ENCODE measurements around the gene TNFSF9.
"Not testable (repeated sequence)": the region's sequence is repeated elsewhere in the genome, so short reads cannot be mapped to it uniquely, and the experiment has no call there.

TNFSF9 gene

DNA sequence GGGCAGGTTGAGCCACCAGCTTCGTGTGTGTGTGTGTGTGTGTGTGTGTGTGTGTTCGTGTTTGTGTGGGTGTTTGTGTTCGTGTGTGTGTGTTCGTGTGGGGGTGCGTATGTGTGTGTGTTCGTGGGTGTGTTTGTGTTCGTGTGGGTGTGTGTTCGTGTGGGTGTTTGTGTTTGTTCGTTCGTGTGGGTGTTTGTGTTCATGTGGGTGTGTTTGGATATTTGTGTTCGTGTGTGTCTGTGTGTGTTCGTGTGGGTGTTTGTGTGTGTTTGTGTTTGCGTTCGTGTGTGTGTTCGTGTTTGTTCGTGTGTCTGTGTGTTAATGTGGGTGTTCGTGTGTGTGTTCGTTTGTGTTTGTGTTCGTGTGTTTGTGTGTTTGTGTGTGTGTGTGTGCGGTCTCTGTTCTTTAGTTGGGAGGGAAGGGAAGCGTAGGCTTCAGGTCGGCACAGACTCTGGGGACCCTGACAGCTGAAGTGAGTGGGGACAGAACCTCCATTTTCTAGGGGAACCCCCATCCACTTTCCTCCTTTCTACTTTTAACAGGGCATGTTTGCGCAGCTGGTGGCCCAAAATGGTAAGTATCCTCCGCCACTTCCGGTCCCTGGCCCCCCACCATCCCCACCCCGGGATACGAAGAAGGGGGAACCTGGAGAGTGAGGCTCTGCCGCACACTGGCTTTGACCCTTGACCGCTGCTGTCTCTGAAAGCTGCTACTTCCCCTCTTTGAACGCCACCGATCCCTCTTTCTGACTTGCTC is 1.6 kb downstream of the TNFSF9 start:
- peaks cover 17% of the 10 kb centered on the region for H3K36me3 ChIP-seq
- H3K9me3 ChIP-seq = no peaks in the 10 kb centered on the region
- peak overlapping the region; percentile 96 for H3K9ac ChIP-seq
- H3K27ac ChIP-seq = peak overlapping the region; percentile 95
- H4K20me1 ChIP-seq = peaks cover 22% of the 10 kb centered on the region
- TF ChIP-seq Cebpa-rat (IDR thresholded peaks at IDR 0.05) = no peak
- H3K4me3 ChIP-seq = peak overlapping the region; percentile 97
- peaks cover 75% of the 10 kb centered on the region for H3K4me1 ChIP-seq
- H3K27me3 ChIP-seq = no peaks in the 10 kb centered on the region
- peak overlapping the region; percentile 87 for H3K4me2 ChIP-seq

DNA sequence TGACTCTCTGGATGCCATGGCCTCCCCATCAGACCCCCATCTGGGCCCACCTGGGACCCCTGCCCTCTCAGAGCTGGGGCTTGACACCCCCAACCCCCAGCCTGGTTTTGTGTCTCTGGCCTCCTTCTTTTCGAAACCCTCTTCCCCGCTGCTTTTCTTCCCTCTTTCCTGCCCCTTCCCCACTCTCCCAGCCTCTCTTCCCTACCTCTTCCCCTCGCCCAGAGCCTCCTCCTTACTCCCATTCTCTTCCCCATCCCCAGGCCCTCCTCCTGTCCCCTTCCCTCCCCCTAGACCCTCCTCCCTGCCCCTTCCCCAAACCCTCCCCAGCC is 2.1 kb downstream of the TNFSF9 start:
- Histone ChIP-seq H3K9ac (peak overlapping the region; percentile 96), H3K4me3 (peak overlapping the region; percentile 97), H3K4me1 (peaks cover 75% of the 10 kb centered on the region), H3K4me2 (peak overlapping the region; percentile 87), H4K20me1 (peaks cover 22% of the 10 kb centered on the region), H3K36me3 (peaks cover 17% of the 10 kb centered on the region), H3K27ac (peak overlapping the region; percentile 95), H3K27me3 (no peaks in the 10 kb centered on the region), H3K9me3 (no peaks in the 10 kb centered on the region)
- no peak for TF ChIP-seq Cebpa-rat (IDR thresholded peaks at IDR 0.05)

DNA sequence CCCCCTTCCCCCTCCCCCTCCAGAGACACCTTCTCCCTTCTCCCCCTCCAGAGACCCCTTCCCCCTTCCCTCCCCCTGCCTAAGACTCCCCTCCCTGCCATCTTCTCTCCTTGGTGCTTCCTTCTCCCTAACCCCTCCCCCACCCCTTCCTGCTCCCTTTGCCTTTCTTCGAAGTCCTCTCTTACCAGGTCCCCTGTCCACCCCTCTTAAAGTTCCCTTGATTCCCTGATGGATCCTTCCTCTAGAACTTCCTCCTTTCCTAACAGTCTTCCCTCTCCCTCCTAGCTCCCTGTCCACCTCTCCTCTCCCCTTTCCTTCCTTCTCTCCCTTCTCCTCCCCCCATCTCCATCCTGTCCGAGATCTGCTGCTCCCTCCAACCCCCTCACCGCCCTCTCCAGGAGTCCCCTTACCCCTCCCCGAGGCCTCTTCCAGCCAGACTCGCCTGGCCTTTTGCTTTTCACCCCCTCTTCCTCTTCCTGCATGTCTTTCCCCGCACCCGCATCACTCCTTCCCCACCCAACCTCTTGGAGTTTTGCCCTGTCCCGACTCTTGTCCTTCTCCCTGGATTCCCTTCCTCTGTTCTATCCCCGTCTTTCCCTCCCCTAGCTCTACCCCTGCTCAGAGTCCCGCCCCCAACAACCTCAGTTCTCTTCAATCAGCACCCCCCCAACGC is 3.1 kb downstream of the TNFSF9 start:
- Histone ChIP-seq H3K36me3 (peaks cover 17% of the 10 kb centered on the region), H3K9me3 (no peaks in the 10 kb centered on the region), H3K4me1 (peaks cover 74% of the 10 kb centered on the region), H3K4me2 (peak overlapping the region; percentile 14; the same call in 1 of the 2 replicates), H4K20me1 (peaks cover 22% of the 10 kb centered on the region), H3K9ac (no peak overlapping the region), H3K4me3 (no peak overlapping the region), H3K27me3 (no peaks in the 10 kb centered on the region), H3K27ac (no peak overlapping the region)
- no peak for TF ChIP-seq Cebpa-rat (IDR thresholded peaks at IDR 0.05)

- Histone ChIP-seq H3K9ac (no peak overlapping the region), H3K4me2 (no peak overlapping the region), H3K27ac (no peak overlapping the region), H3K9me3 (no peaks in the 10 kb centered on the region), H3K27me3 (no peaks in the 10 kb centered on the region), H3K4me1 (peaks cover 74% of the 10 kb centered on the region), H3K4me3 (no peak overlapping the region), H3K36me3 (peaks cover 17% of the 10 kb centered on the region), H4K20me1 (peaks cover 22% of the 10 kb centered on the region)
- no peak for TF ChIP-seq Cebpa-rat (IDR thresholded peaks at IDR 0.05)
Measured at GRCh38 chr19:6534451-6535093, 3.7 kb downstream of the TNFSF9 start.

DNA sequence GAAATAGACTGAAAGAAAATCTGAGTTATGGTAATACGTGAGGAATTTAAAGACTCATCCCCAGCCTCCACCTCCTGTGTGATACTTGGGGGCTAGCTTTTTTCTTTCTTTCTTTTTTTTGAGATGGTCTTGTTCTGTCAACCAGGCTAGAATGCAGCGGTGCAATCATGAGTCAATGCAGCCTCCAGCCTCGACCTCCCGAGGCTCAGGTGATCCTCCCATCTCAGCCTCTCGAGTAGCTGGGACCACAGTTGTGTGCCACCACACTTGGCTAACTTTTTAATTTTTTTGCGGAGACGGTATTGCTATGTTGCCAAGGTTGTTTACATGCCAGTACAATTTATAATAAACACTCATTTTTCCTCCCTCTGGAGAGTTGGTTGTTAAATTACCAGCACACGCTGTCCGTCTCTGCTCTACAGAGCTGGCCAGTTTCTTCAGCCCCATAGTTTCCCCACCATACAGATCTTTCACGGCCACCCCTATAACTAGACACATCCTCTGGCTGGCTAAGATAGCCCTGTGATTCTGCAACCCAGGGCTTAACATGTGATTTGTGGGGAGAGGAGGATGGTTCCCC is 4.8 kb downstream of the TNFSF9 start:
- peaks cover 22% of the 10 kb centered on the region for H4K20me1 ChIP-seq
- no peak overlapping the region for H3K4me3 ChIP-seq
- no peak overlapping the region for H3K9ac ChIP-seq
- H3K36me3 ChIP-seq = peaks cover 17% of the 10 kb centered on the region
- H3K4me1 ChIP-seq = peaks cover 63% of the 10 kb centered on the region
- H3K4me2 ChIP-seq = peak overlapping the region; percentile 63
- 0 out of 2 replicates have a peak overlapping the region, but pooled peaks have one; percentile 23 for H3K27ac ChIP-seq
- TF ChIP-seq Cebpa-rat (IDR thresholded peaks at IDR 0.05) = no peak
- H3K27me3 ChIP-seq = no peaks in the 10 kb centered on the region
- no peaks in the 10 kb centered on the region for H3K9me3 ChIP-seq

GRCh38 chr19:6539514-6539913 is 8.7 kb downstream of the TNFSF9 start:
- Histone ChIP-seq H4K20me1 (peaks cover 10% of the 10 kb centered on the region), H3K4me1 (peaks cover 41% of the 10 kb centered on the region), H3K9me3 (no peaks in the 10 kb centered on the region), H3K27ac (no peak overlapping the region), H3K27me3 (no peaks in the 10 kb centered on the region), H3K36me3 (peaks cover 15% of the 10 kb centered on the region), H3K4me2 (no peak overlapping the region), H3K9ac (no peak overlapping the region), H3K4me3 (no peak overlapping the region)
- no peak for TF ChIP-seq Cebpa-rat (IDR thresholded peaks at IDR 0.05)

DNA sequence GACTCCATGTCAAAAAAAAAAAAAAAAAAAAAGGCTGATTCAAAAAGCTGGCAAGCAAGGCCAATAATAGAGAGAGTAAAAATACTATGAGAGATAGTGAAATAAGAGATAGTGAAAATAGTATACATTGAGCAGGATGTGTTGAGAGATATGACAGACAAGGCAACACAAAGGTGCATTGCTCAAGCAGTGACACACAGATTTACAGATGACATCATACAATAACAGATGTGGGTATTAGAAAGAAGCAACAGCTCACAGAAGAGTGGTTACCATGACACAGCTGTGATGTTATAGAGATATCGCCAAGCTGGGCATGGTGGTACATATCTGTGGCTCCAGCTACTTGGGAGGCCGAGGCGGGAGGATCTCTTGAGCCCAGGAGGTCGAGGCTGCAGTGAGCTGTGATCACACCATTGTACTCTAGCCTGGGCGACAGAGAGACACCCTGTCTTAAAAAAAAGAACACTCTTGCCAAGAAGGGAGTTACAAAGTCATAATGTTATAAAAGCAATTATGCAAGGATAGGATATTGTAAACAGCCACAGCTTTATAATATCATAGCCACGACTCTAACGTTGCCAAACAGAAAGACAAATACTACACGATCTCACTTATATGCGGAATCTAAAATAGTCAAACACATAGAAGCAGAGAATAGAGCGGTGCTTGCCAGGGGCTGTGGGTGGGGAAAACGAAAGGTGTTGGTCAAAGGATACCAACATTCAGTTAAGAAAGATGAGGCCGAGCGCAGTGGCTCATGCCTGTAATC is 10.3 kb downstream of the TNFSF9 start:
- Histone ChIP-seq H3K9ac (no peak overlapping the region), H4K20me1 (no peaks in the 10 kb centered on the region)

GRCh38 chr19:6543866-6544347 is 13.1 kb downstream of the TNFSF9 start:
- Histone ChIP-seq H3K4me3 (no peak overlapping the region), H3K9me3 (peaks cover 29% of the 10 kb centered on the region), H3K27ac (no peak overlapping the region), H3K27me3 (no peaks in the 10 kb centered on the region), H3K36me3 (no peaks in the 10 kb centered on the region), H4K20me1 (no peaks in the 10 kb centered on the region), H3K4me1 (peaks cover 7% of the 10 kb centered on the region; the same call in 1 of the 2 replicates), H3K4me2 (no peak overlapping the region), H3K9ac (no peak overlapping the region)
- TF ChIP-seq Cebpa-rat (IDR thresholded peaks at IDR 0.05) = no peak

More for the DNA sequence above, 10.3 kb downstream of the TNFSF9 start:
- Histone ChIP-seq H3K27ac (no peak overlapping the region), H3K9me3 (peaks cover 9% of the 10 kb centered on the region), H3K36me3 (no peaks in the 10 kb centered on the region), H3K4me1 (peaks cover 34% of the 10 kb centered on the region), H3K4me3 (no peak overlapping the region), H3K4me2 (no peak overlapping the region), H3K27me3 (no peaks in the 10 kb centered on the region)
- no peak for TF ChIP-seq Cebpa-rat (IDR thresholded peaks at IDR 0.05)

DNA sequence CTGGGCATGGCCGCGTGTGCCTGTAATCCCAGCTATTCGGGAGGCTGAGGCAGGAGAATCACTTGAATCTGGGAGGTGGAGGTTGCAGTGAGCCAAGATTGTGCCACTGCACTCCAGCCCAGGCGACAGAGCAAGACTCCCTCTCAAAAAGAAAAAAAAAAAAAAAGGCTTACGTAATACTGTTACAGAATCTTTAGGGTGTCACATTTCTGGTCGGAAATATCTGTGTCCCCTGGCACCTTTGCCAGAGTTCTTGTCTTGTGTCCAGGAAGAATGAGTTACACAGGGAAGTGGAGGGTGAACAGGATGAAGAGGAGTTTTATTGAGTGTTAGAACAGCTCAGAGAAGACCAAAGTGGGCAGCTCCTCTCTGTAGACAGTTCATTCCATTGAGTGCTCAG is 19.9 kb downstream of the TNFSF9 start:
- H3K27me3 ChIP-seq, H3K9ac ChIP-seq, H3K36me3 ChIP-seq, H3K27ac ChIP-seq, H4K20me1 ChIP-seq, H3K4me3 ChIP-seq, H3K4me2 ChIP-seq: not testable (repeated sequence)
- Histone ChIP-seq H3K9me3 (peaks cover 40% of the 10 kb centered on the region), H3K4me1 (peaks cover 14% of the 10 kb centered on the region)

Data from BLaER1 (cell line).